ENCODE results near the gene MAB21L4. TPM values are rescaled to one million over a fixed set of nuclear protein-coding genes. Genes with fewer than 3 reads are reported as not detected.

MAB21L4 gene
- polyA plus RNA-seq (2011; rRNA removed): not detected in 2 replicates
- polyA plus RNA-seq (2012; cell fraction: cytosol; rRNA removed): 0.03 and 0.04 TPM in 2 replicates
- 0.05 TPM in 1 of 2 replicates, not detected in the other for polyA plus RNA-seq (2012; cell fraction: nucleus; rRNA removed)
- polyA plus RNA-seq (2017; fragmentation: RNase III; extraction: RNeasy Plus Mini Kit Qiagen cat#74134 plus additional on column Dnase treatment): not detected in 3 replicates
- not detected in 2 replicates for polyA minus RNA-seq (2011; rRNA and poly(A)+ RNA removed)

GRCh38 chr2:240895656-240896388 is at the start of gene MAB21L4:
Gene MAB21L4, minus strand, starts transcription at chr2:240896156. Its CDS starts 159 bp downstream, at chr2:240895997.
- Histone ChIP-seq H3K9me3 (no peaks in the 10 kb centered on the region), H3K4me1 (peaks cover 21% of the 10 kb centered on the region), H3K4me2 (0 out of 3 replicates have a peak within 1 kb of the TSS, but pooled peaks have one; percentile 6), H3K27ac (peak within 1 kb of the TSS in 1 of 2 experiments; percentile 33; a peak in 1 of 6 replicates), H3K4me3 (no peak within 1 kb of the TSS)
- TF ChIP-seq JUNB (IDR thresholded peaks at IDR 0.05) (no peak), BCL3 (IDR thresholded peaks at IDR 0.05) (no peak), FOXS1 (CRISPR knock-in tag; IDR thresholded peaks at IDR 0.05) (no peak), TFCP2L1 (CRISPR knock-in tag; IDR thresholded peaks at IDR 0.05) (no peak), ESRRA (IDR thresholded peaks at IDR 0.05; ENCODE audit: borderline replicate concordance, low read length) (no peak), JUN (IDR thresholded peaks at IDR 0.05) (no peak), MAZ (IDR thresholded peaks at IDR 0.05; ENCODE audit: borderline replicate concordance, low read depth, low read length) (no peak), CBX2 (IDR thresholded peaks at IDR 0.05; ENCODE audit: borderline replicate concordance, low read depth) (no peak), RFX5 (IDR thresholded peaks at IDR 0.05) (no peak), EHF (CRISPR knock-in tag; IDR thresholded peaks at IDR 0.05) (no peak), FOSL2 (IDR thresholded peaks at IDR 0.05) (no peak), FOSL2 (CRISPR knock-in tag; IDR thresholded peaks at IDR 0.05) (no peak), HOXB5 (CRISPR knock-in tag; IDR thresholded peaks at IDR 0.05) (no peak), SREBF2 (IDR thresholded peaks at IDR 0.05) (no peak), GATA3 (IDR thresholded peaks at IDR 0.05; ENCODE audit: borderline replicate concordance) (no peak), KDM1A (IDR thresholded peaks at IDR 0.05; ENCODE audit: low read depth) (no peak), CTCF (IDR thresholded peaks at IDR 0.05) (no peak), ZSCAN20 (CRISPR knock-in tag; IDR thresholded peaks at IDR 0.05) (no peak), NR3C1 (IDR thresholded peaks at IDR 0.05) (no peak)
- DNase-seq (ENCODE audit: low read depth in 1 of 2, low spot score in 1 of 2) (no peak), FAIRE-seq (no peak), ATAC-seq (no peak)
- WGBS (ENCODE audit: missing lambda C conversion rate): 68% methylated on average over 13 of the region's 24 CpGs
- CTCF ChIA-PET: interaction anchor here (8.6 kb wide), 1 partner anchor 18 kb away, joined by 43 read pairs; no protein-coding TSS in a partner anchor
- POLR2A ChIA-PET: no interaction called here

GRCh38 chr2:240936106-240936505 is 40.1 kb upstream of the MAB21L4 start:
- ChIA-PET CTCF (interaction anchor here (1.9 kb wide), 1 partner anchor 21 kb away, joined by 5 read pairs; no protein-coding TSS in a partner anchor), POLR2A (no interaction called here)
- H3K4me2 ChIP-seq: no peak overlapping the region
- H3K27ac ChIP-seq: no peak overlapping the region
- WGBS (ENCODE audit: missing lambda C conversion rate): 45% methylated on average over 9 of the region's 9 CpGs
- FAIRE-seq (no peak), DNase-seq (ENCODE audit: low read depth in 1 of 2, low spot score in 1 of 2) (no peak), ATAC-seq (no peak)
- TF ChIP-seq NR3C1 (IDR thresholded peaks at IDR 0.05) (no peak), GATA3 (IDR thresholded peaks at IDR 0.05; ENCODE audit: borderline replicate concordance) (no peak), CTCF (IDR thresholded peaks at IDR 0.05) (no peak), PHF8 (IDR thresholded peaks at IDR 0.05; ENCODE audit: borderline replicate concordance, low read depth) (no peak), SMC3 (IDR thresholded peaks at IDR 0.05) (no peak), JUN (IDR thresholded peaks at IDR 0.05) (no peak), KDM5A (IDR thresholded peaks at IDR 0.05) (no peak), E2F6 (IDR thresholded peaks at IDR 0.05; ENCODE audit: borderline replicate concordance, low read depth) (no peak)
- peaks cover 14% of the 10 kb centered on the region for H3K9me3 ChIP-seq
- no peaks in the 10 kb centered on the region for H3K4me1 ChIP-seq
- H3K4me3 ChIP-seq: no peak overlapping the region

All from A549 (cell line).